CD4-positive, alpha-beta T cell (primary cell): ENCODE measurements around the gene CRIM1. TPM values are rescaled to one million over a fixed set of nuclear protein-coding genes. Genes with fewer than 3 reads are reported as not detected.

Source experiments
- ATAC-seq: fragments of 200-7000 bp; cut with Tn5 transposase; one replicate; pipeline ENCODE4 v1.10.0; 2022; ENCODE audit warnings: mild to moderate bottlenecking; ENCODE audit not compliant: poor library complexity
- CTCF ChIA-PET: fragments of 350-600 bp; sonication (Branson Sonifier 250); formaldehyde crosslinking; loops from one replicate; lab custom pipeline; 2021; ENCODE audit warnings: antibody characterized with exemption, inconsistent platforms; lab: Charles Lee
- POLR2A ChIA-PET: fragments of 350-600 bp; sonication (Branson Sonifier 250); formaldehyde crosslinking; loops from one replicate; lab custom pipeline; 2021; ENCODE audit warnings: antibody characterized with exemption, inconsistent platforms; lab: Charles Lee
- DNase-seq, 14 experiments: peaks; one replicate each; pipeline ENCODE4 v3.0.0-alpha.2; 2013 to 2020; ENCODE audit warnings: mixed read lengths in 2 of 14
- H3K27ac ChIP-seq, 2 donors: one replicate each; pipeline versions ENCODE4 v1.5.1 to v1.7.0; 2013; ENCODE audit warnings: low read length in 2 of 2, low read depth in 1 of 2, mild to moderate bottlenecking in 1 of 2
- H3K27me3 ChIP-seq, 2 experiments: 1 replicate in 1 of 2; 2 replicates in 1 of 2; pipeline versions ENCODE4 v1.6.1 to v1.7.0; 2013; ENCODE audit warnings: low read length in 2 of 2, control low read depth in 1 of 2, mild to moderate bottlenecking in 1 of 2, moderate library complexity in 1 of 2; ENCODE audit not compliant: insufficient read depth in 2 of 2, control insufficient read depth in 1 of 2
- H3K36me3 ChIP-seq: one replicate; pipeline ENCODE4 v1.6.1; 2013; ENCODE audit warnings: low read length, control low read depth; ENCODE audit not compliant: insufficient read depth
- H3K4me1 ChIP-seq: one replicate; pipeline ENCODE4 v1.6.1; 2013; ENCODE audit warnings: low read length, control low read depth; ENCODE audit not compliant: insufficient read depth
- H3K4me3 ChIP-seq: one replicate; pipeline ENCODE4 v1.5.1; 2013; ENCODE audit warnings: mild to moderate bottlenecking, low read length, moderate library complexity
- H3K9me3 ChIP-seq, 2 experiments: 1 replicate in 1 of 2; 2 replicates in 1 of 2; pipeline versions ENCODE4 v1.6.1 to v1.7.0; 2013; ENCODE audit warnings: low read length in 2 of 2, mild to moderate bottlenecking in 2 of 2, control low read depth in 1 of 2, moderate library complexity in 1 of 2; ENCODE audit not compliant: control insufficient read depth in 1 of 2, insufficient read depth in 1 of 2
- H3K27ac Mint-ChIP-seq: one replicate; pipeline ENCODE4 v1.8.0; 2020; ENCODE audit warnings: mixed read lengths
- H3K27me3 Mint-ChIP-seq: one replicate; pipeline ENCODE4 v1.8.0; 2021; ENCODE audit warnings: mixed read lengths
- H3K36me3 Mint-ChIP-seq: one replicate; pipeline ENCODE4 v1.8.0; 2021; ENCODE audit warnings: low read depth, mixed read lengths
- H3K4me1 Mint-ChIP-seq: one replicate; pipeline ENCODE4 v1.8.0; 2021; ENCODE audit warnings: low read depth, mixed read lengths
- H3K4me3 Mint-ChIP-seq: one replicate; pipeline ENCODE4 v1.8.0; 2020; ENCODE audit warnings: mild to moderate bottlenecking, mixed read lengths
- H3K9me3 Mint-ChIP-seq: one replicate; pipeline ENCODE4 v1.8.0; 2020; ENCODE audit warnings: mixed read lengths
- intact Hi-C, 2 experiments: fragments of 100-400 bp; cut with DNase I in 1 of 2; cut with micrococcal nuclease in 1 of 2; formaldehyde crosslinking; loops; one replicate each; pipeline versions ENCODE4 v1.15.1 to v1.9.0; 2023 to 2025; cut with DNase I, micrococcal nuclease
- total RNA-seq, 174 experiments: library from RNA in 2 of 174; stranded (reverse) in 2 of 174; gene quantifications; one replicate each; pipeline ENCODE4 v1.2.3 and lab custom pipeline; 2021 to 2026
- TF ChIP-seq, protein P1 (sequence below): fragments of 200-600 bp; IDR thresholded peaks from one replicate; pipeline ENCODE4 v1.8.0; 2022; ENCODE audit warnings: antibody characterized with exemption, mild to moderate bottlenecking

CRIM1 gene
- total RNA-seq, 2 experiments from 2014 or later = 1.1 to 1.7 TPM

DNA sequence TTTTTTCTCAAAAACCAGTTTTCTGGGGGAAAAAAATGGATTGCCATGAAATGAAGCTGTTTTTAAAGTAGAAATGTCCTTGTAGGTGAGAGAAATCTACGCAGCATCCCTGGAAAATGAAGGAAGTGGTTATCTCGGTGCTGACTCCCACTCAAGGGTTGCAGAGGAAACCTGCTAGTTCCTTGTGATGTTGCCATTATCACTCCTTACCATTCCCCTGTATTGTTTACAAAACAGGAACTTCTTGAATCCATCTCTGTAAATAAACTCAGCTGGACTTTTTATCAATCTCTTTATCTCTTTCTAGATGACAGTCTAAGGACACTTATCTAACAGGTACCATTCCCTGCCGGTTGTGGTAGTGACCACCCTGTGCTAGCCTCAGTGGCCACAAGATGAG, 181.2 kb downstream of the CRIM1 start:
- Histone ChIP-seq H3K4me1 (no peaks in the 10 kb centered on the region), H3K27me3 (no peaks in the 10 kb centered on the region), H3K36me3 (no peaks in the 10 kb centered on the region), H3K9me3 (peaks cover 0 to 7% of the 10 kb centered on the region in 2 experiments), H3K27ac (no peak overlapping the region), H3K4me3 (no peak overlapping the region)
- intact Hi-C loops = no loop called here
- ATAC-seq = no peak
- no peaks in the 10 kb centered on the region for H3K36me3 Mint-ChIP-seq
- TF ChIP-seq, protein P1, sequence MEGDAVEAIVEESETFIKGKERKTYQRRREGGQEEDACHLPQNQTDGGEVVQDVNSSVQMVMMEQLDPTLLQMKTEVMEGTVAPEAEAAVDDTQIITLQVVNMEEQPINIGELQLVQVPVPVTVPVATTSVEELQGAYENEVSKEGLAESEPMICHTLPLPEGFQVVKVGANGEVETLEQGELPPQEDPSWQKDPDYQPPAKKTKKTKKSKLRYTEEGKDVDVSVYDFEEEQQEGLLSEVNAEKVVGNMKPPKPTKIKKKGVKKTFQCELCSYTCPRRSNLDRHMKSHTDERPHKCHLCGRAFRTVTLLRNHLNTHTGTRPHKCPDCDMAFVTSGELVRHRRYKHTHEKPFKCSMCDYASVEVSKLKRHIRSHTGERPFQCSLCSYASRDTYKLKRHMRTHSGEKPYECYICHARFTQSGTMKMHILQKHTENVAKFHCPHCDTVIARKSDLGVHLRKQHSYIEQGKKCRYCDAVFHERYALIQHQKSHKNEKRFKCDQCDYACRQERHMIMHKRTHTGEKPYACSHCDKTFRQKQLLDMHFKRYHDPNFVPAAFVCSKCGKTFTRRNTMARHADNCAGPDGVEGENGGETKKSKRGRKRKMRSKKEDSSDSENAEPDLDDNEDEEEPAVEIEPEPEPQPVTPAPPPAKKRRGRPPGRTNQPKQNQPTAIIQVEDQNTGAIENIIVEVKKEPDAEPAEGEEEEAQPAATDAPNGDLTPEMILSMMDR = no peak
- CTCF ChIA-PET = no interaction called here
- no peak overlapping the region for H3K4me3 Mint-ChIP-seq
- POLR2A ChIA-PET = no interaction called here
- no peak overlapping the region for H3K27ac Mint-ChIP-seq
- H3K4me1 Mint-ChIP-seq = no peaks in the 10 kb centered on the region
- H3K9me3 Mint-ChIP-seq = no peaks in the 10 kb centered on the region
- no peak for DNase-seq
- H3K27me3 Mint-ChIP-seq = no peaks in the 10 kb centered on the region

DNA sequence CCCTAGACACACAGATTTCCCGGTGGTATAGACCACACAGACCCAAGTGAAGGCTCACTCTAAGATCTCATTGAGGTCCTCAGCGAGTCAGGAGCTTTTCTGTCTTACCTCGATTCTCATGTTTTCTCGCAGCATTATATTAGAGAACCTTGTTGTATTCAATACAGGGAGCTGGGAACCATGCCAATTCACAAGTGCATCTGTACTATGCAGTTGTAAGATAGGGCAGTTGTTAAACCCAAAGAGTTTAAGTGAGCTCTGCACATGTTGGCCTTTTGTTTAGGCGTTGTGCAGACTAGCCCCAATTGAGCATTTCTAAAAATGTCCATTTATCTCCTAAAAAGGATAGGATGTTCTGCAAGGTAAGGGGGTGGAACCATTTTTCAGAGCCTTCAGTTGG, 182.8 kb downstream of the CRIM1 start:
- H3K27ac ChIP-seq = no peak overlapping the region
- ChIA-PET CTCF (no interaction called here), POLR2A (no interaction called here)
- ATAC-seq = no peak
- H3K36me3 ChIP-seq = no peaks in the 10 kb centered on the region
- DNase-seq = no peak
- peaks cover 0 to 7% of the 10 kb centered on the region in 2 experiments for H3K9me3 ChIP-seq
- Mint-ChIP-seq H3K4me1 (no peaks in the 10 kb centered on the region), H3K27me3 (no peaks in the 10 kb centered on the region), H3K36me3 (no peaks in the 10 kb centered on the region), H3K4me3 (no peak overlapping the region), H3K9me3 (no peaks in the 10 kb centered on the region), H3K27ac (no peak overlapping the region)
- H3K4me3 ChIP-seq = no peak overlapping the region
- H3K4me1 ChIP-seq = no peaks in the 10 kb centered on the region
- H3K27me3 ChIP-seq = no peaks in the 10 kb centered on the region
- TF ChIP-seq, protein P1 = no peak
- intact Hi-C loops = no loop called here

DNA sequence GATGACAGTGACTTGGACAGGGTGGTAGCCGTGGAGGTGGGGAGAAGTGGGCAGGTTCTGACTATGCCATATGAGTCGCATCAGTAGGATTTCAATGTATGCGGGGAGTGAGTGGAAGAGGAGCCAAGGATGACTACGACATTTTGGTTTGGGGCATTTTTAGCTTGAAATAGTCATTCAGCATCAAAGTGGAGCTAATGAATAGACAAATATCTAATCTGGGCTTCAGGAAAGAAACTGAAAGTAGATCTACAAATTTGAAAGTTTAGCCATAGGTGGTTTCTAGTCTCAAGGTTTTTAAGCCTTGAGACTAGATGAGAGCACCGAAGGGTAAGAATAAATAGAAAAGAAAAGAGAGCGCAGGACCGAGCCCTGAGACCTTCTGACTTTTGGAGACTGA, 184.1 kb downstream of the CRIM1 start:
- Mint-ChIP-seq H3K27me3 (no peaks in the 10 kb centered on the region), H3K4me1 (no peaks in the 10 kb centered on the region), H3K27ac (no peak overlapping the region), H3K36me3 (peaks cover 2% of the 10 kb centered on the region), H3K4me3 (no peak overlapping the region), H3K9me3 (no peaks in the 10 kb centered on the region)
- intact Hi-C loops = no loop called here
- H3K4me3 ChIP-seq = no peak overlapping the region
- ChIA-PET POLR2A (no interaction called here), CTCF (no interaction called here)
- H3K4me1 ChIP-seq = no peaks in the 10 kb centered on the region
- DNase-seq (no peak), ATAC-seq (no peak)
- H3K27me3 ChIP-seq = no peaks in the 10 kb centered on the region
- no peaks in the 10 kb centered on the region for H3K36me3 ChIP-seq
- TF ChIP-seq, protein P1 = no peak
- H3K27ac ChIP-seq = no peak overlapping the region
- H3K9me3 ChIP-seq = no peaks in the 10 kb centered on the region
